ENCODE measurements around the gene CRB3. TPM values are rescaled to one million over a fixed set of nuclear protein-coding genes. Genes with fewer than 3 reads are reported as not detected.

Gene CRB3
- total and polyA plus RNA-seq, 2 of the 4 experiments (the other 2 are of a cell fraction): not detected

- Histone ChIP-seq H3K4me1 (ENCODE audit: control insufficient read depth, insufficient read depth, low read length) (no peaks in the 10 kb centered on the region), H2BK20ac (ENCODE audit: low read depth, low read length) (no peak overlapping the region), H3K4ac (ENCODE audit: low read depth, low read length) (no peak overlapping the region), H2AFZ (replicated peaks; ENCODE audit: low read length, poor library complexity) (no peak overlapping the region), H3K9me1 (ENCODE audit: insufficient read depth, low read length) (0 out of 2 replicates have a peak, but pooled peaks cover 2% of the 10 kb centered on the region), H2BK120ac (ENCODE audit: low read depth, low read length) (no peak overlapping the region), H3K23ac (ENCODE audit: low read depth, low read length) (no peak overlapping the region), H3K27ac (ENCODE audit: insufficient read depth, low read length) (no peak overlapping the region), H3K9ac (ENCODE audit: low read depth, low read length) (no peak overlapping the region), H2AK5ac (ENCODE audit: low read depth, low read length) (no peak overlapping the region), H3K18ac (ENCODE audit: low read depth, low read length) (no peak overlapping the region), H3K9me3 (ENCODE audit: control insufficient read depth, insufficient read depth, low read length) (no peaks in the 10 kb centered on the region), H2BK15ac (ENCODE audit: low read depth, low read length) (no peak overlapping the region), H4K5ac (ENCODE audit: low read depth, low read length) (no peak overlapping the region), H2AK9ac (replicated peaks; ENCODE audit: low read depth, low read length, poor library complexity) (no peak overlapping the region), H3K4me2 (ENCODE audit: low read depth, low read length) (no peak overlapping the region), H3K4me3 (ENCODE audit: insufficient read depth, low read depth, low read length) (no peak overlapping the region), H3K27me3 (ENCODE audit: control insufficient read depth, insufficient read depth, low read length) (no peaks in the 10 kb centered on the region), H4K8ac (ENCODE audit: low read depth in 2 of 2, low read length in 2 of 2) (no peak overlapping the region), H3K79me1 (ENCODE audit: low read depth in 1 of 2, low read length in 2 of 2) (no peaks in the 10 kb centered on the region), H3K14ac (replicated peaks; ENCODE audit: low read depth, low read length) (no peak overlapping the region), H4K20me1 (ENCODE audit: insufficient read depth, low read length) (no peaks in the 10 kb centered on the region), H3K56ac (ENCODE audit: extremely low read depth, insufficient read depth, low read length) (no peak overlapping the region), H3K36me3 (ENCODE audit: control insufficient read depth, insufficient read depth, low read length) (no peaks in the 10 kb centered on the region), H4K91ac (ENCODE audit: insufficient read depth, low read depth, low read length) (no peak overlapping the region), H2BK5ac (ENCODE audit: low read depth, low read length, poor library complexity, severe bottlenecking) (no peak overlapping the region)
- no TSS peak for BruUV-seq (replicated peaks)
- ChIA-PET POLR2A (ENCODE audit: unreplicated experiment) (no interaction called here), CTCF (no interaction called here)
- no peak for DNase-seq
- intact Hi-C loops (cut with micrococcal nuclease) (no loop called here), in situ Hi-C loops (cut with MboI; ENCODE audit: low sequenced_read_pairs) (loop anchor here (5.0 to 10.0 kb wide), 2 partner anchors 220 to 347 kb away; partner anchors contain the start of genes GPR108 and TRIP10), dilution Hi-C loops (cut with HindIII; ENCODE audit: low sequenced_read_pairs, unreplicated experiment) (no loop called here)
- TF ChIP-seq POLR2A (IDR thresholded peaks at IDR 0.05; ENCODE audit: low read depth, low read length): no peak
- TF ChIP-seq FOS (IDR thresholded peaks at IDR 0.05; ENCODE audit: low read depth, low read length): no peak
- no peak for TF ChIP-seq USF2 (IDR thresholded peaks at IDR 0.05; ENCODE audit: low read depth, low read length)
- TF ChIP-seq CEBPB (IDR thresholded peaks at IDR 0.05; ENCODE audit: low read depth, low read length): no peak
- no peak for TF ChIP-seq MAZ (IDR thresholded peaks at IDR 0.05; ENCODE audit: borderline replicate concordance, low read depth, low read length)
- TF ChIP-seq RCOR1 (IDR thresholded peaks at IDR 0.05; ENCODE audit: insufficient replicate concordance, low read length): no peak
- TF ChIP-seq BHLHE40 (IDR thresholded peaks at IDR 0.05; ENCODE audit: low read depth, low read length): no peak
- no peak for TF ChIP-seq RAD21 (IDR thresholded peaks at IDR 0.05; ENCODE audit: low read length)
- no peak for TF ChIP-seq CTCF (conservative IDR thresholded peaks at IDR 0.05; ENCODE audit: low read depth, low read length)
- TF ChIP-seq NFE2L2 (IDR thresholded peaks at IDR 0.05; ENCODE audit: low read depth, low read length): no peak
- TF ChIP-seq CHD1 (IDR thresholded peaks at IDR 0.05; ENCODE audit: low read depth, low read length): no peak
- TF ChIP-seq ELK1 (IDR thresholded peaks at IDR 0.05; ENCODE audit: borderline replicate concordance, low read depth, low read length): no peak
- TF ChIP-seq MAFK (IDR thresholded peaks at IDR 0.05; ENCODE audit: low read depth, low read length): no peak
- 86% methylated on average over 10 of the region's 15 CpGs; no CpG with 5 or more reads in 1 of the 2 experiments for WGBS, 2 experiments (ENCODE audit: extremely low coverage in 2 of 2, insufficient read length in 1 of 2)
- ATAC-seq (ENCODE audit: low read depth): no peak
Observed at GRCh38 chr19:6514926-6515544, 51.0 kb downstream of the CRB3 start.
